ENCODE results near the gene WLS.

DNA sequence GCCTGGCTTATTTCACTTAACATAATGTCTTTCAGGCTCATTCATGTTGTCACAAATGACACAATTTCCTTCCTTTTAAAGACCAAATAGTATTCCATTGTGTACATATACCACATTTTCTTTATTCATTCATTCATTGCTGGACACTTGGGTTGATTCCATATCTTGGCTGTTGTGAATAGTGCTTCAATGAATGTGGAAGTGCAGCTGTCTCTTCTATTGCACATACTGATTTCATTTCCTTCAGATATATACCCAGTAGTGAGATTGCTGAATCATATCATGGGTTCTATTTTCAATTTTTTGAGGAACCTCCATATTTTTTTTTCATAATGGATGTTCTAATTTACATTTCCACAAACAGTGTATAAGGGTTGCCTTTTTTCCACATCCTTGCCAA lies 38.6 kb upstream of the WLS start:
- TF ChIP-seq CTCF (IDR thresholded peaks at IDR 0.05) (no peak), POLR2A (IDR thresholded peaks at IDR 0.05; ENCODE audit: low read depth) (no peak), EP300 (IDR thresholded peaks at IDR 0.05) (no peak)

Measured in esophagus muscularis mucosa (tissue), 4 donors.